ENCODE measurements around the gene ADAMTS9. TPM values are rescaled to one million over a fixed set of nuclear protein-coding genes. Genes with fewer than 3 reads are reported as not detected.
A peak's percentile ranks its signal among the peaks of the same experiment; 100 is the strongest.
"Not testable (repeated sequence)": the region's sequence is repeated elsewhere in the genome, so short reads cannot be mapped to it uniquely, and the experiment has no call there.

The ADAMTS9 gene
- polyA plus RNA-seq, 3 donors, result 138 to 166 (median 150) TPM

- no peak for DNase-seq (ENCODE audit: extremely low read depth in 1 of 11, low read depth in 9 of 11, low spot score in 4 of 11)
These were observed 126.4 kb downstream of the ADAMTS9 start for GRCh38 chr3:64561325-64561843.

GRCh38 chr3:64560791-64561190, 127.0 kb downstream of the ADAMTS9 start:
- no peak for DNase-seq (ENCODE audit: extremely low read depth in 1 of 11, low read depth in 9 of 11, low spot score in 4 of 11)

GRCh38 chr3:64559588-64559987, 128.2 kb downstream of the ADAMTS9 start:
- no peak for DNase-seq (ENCODE audit: extremely low read depth in 1 of 11, low read depth in 9 of 11, low spot score in 4 of 11)

- no peak for DNase-seq (ENCODE audit: extremely low read depth in 1 of 11, low read depth in 9 of 11, low spot score in 4 of 11)
These were observed 131.8 kb downstream of the ADAMTS9 start for GRCh38 chr3:64556046-64556445.

GRCh38 chr3:64555351-64555750, 132.4 kb downstream of the ADAMTS9 start:
- no peak for DNase-seq (ENCODE audit: extremely low read depth in 1 of 11, low read depth in 9 of 11, low spot score in 4 of 11)

- peak in 3 of 11 donors; percentile 24 to 53 (median 46) for DNase-seq (ENCODE audit: extremely low read depth in 1 of 11, low read depth in 9 of 11, low spot score in 4 of 11)
These were observed 133.5 kb downstream of the ADAMTS9 start for GRCh38 chr3:64554096-64554920.

- no peak for DNase-seq (ENCODE audit: extremely low read depth in 1 of 11, low read depth in 9 of 11, low spot score in 4 of 11)
These were observed 134.8 kb downstream of the ADAMTS9 start for GRCh38 chr3:64552966-64553365.

GRCh38 chr3:64552160-64552559, 135.6 kb downstream of the ADAMTS9 start:
- no peak for DNase-seq (ENCODE audit: extremely low read depth in 1 of 11, low read depth in 9 of 11, low spot score in 4 of 11)

GRCh38 chr3:64551697-64552096, 136.1 kb downstream of the ADAMTS9 start:
- no peak for DNase-seq (ENCODE audit: extremely low read depth in 1 of 11, low read depth in 9 of 11, low spot score in 4 of 11)

- DNase-seq (ENCODE audit: extremely low read depth in 1 of 11, low read depth in 9 of 11, low spot score in 4 of 11), result no peak
These were observed 137.1 kb downstream of the ADAMTS9 start for GRCh38 chr3:64550745-64551144.

GRCh38 chr3:64549869-64550268, 137.9 kb downstream of the ADAMTS9 start:
- no peak for DNase-seq (ENCODE audit: extremely low read depth in 1 of 11, low read depth in 9 of 11, low spot score in 4 of 11)

- peak in 5 of 11 donors; percentile 31 to 65 (median 38) for DNase-seq (ENCODE audit: extremely low read depth in 1 of 11, low read depth in 9 of 11, low spot score in 4 of 11)
These were observed 139.5 kb downstream of the ADAMTS9 start for GRCh38 chr3:64548200-64548889.

GRCh38 chr3:64546856-64547255, 140.9 kb downstream of the ADAMTS9 start:
- no peak for DNase-seq (ENCODE audit: extremely low read depth in 1 of 11, low read depth in 9 of 11, low spot score in 4 of 11)

GRCh38 chr3:64545239-64545638, 142.6 kb downstream of the ADAMTS9 start:
- not testable (repeated sequence) for DNase-seq (ENCODE audit: extremely low read depth in 1 of 11, low read depth in 9 of 11, low spot score in 4 of 11)

- no peak for DNase-seq (ENCODE audit: extremely low read depth in 1 of 11, low read depth in 9 of 11, low spot score in 4 of 11)
These were observed 146.0 kb downstream of the ADAMTS9 start for GRCh38 chr3:64541803-64542202.

GRCh38 chr3:64539451-64540196, 148.2 kb downstream of the ADAMTS9 start:
- no peak for DNase-seq (ENCODE audit: extremely low read depth in 1 of 11, low read depth in 9 of 11, low spot score in 4 of 11)

GRCh38 chr3:64536166-64536565, 151.6 kb downstream of the ADAMTS9 start:
- no peak for DNase-seq (ENCODE audit: extremely low read depth in 1 of 11, low read depth in 9 of 11, low spot score in 4 of 11)

- DNase-seq (ENCODE audit: extremely low read depth in 1 of 11, low read depth in 9 of 11, low spot score in 4 of 11), result peak; percentile 73 to 89 (median 84)
These were observed 154.0 kb downstream of the ADAMTS9 start for GRCh38 chr3:64533617-64534317.

Data from renal cortex interstitium (tissue), 11 donors.